Activated CD4-positive, alpha-beta T cell treated with anti-CD3 and anti-CD28 coated beads for 24 hours (primary cell): Measurements from ENCODE around the gene EXOSC2.
A peak's percentile ranks its signal among the peaks of the same experiment; 100 is the strongest.

Source experiments
- DNase-seq, 2 donors: peaks; one replicate each; pipeline ENCODE4 v3.0.0-alpha.2; 2020; ENCODE audit warnings: low read depth in 2 of 2

EXOSC2 gene

DNA sequence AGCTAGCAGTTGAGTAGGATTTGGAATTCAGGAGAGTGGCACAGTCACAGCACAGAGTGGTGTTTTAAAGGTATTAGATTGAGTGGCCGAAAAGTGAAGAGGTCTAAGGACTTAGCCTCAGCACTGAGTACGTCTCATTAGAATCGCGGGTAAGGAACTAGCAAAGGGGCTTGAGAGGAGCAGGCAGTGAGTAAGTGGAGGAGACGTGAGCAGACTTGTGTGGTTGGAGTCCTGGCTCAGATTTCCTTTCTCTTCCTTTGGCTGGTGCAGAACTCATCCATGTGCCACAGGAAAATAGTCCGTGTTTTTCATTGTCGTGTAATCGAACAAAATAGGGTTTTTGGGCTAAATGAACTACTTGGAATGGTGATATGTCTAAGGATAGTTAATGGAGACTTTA is 3.4 kb downstream of the EXOSC2 start:
- DNase-seq = no peak

- no peak for DNase-seq
Measured at GRCh38 chr9:130698514-130698913, 4.9 kb downstream of the EXOSC2 start.

- no peak for DNase-seq
Measured at GRCh38 chr9:130699047-130699446, 5.5 kb downstream of the EXOSC2 start.

DNA sequence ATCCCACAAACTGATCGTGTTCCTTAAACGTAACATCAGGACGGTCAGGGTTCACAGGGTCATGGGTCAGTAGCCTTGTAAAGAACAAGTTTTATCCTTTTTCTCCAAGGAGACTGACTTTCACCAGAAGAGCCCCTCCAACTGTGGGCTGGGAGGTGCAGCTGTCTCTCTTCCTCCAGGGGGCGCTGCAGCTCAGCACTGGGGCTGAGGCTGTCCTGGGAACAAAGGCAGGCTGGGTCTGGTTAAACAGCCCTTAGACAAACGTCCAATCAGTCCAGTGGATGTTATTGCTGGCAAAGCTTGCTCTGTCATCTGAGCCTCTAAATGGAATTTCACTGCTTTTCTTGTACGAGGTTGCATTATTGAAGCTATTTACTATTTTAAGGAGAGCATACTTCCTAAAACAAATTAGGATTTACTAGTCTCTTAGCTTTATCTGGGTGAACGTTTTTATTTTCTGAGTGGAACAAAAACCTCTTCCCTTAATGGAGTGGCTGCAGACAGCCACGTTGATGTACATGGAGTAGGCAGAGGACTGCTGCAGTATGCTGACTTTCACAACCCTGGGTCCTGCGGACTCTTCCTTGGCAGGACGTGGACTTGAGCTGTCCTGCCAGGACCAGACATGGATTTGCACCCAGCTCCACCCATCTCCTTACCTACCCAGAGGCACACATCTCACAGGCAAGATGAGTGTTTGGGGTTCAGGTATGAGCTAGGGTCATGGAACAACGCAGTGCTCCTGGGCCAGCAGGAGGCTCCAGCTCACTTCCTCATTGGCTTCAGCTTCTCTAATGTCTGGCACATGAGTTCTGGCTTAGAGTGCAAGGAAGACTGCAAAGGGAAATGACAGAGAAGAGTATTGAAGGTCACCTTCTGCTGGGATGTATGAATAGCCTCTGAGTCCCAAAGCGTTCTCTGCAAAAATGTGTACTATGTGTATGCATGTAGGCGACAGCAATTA is 7.8 kb downstream of the EXOSC2 start:
- DNase-seq = peak; percentile 61 to 69

DNA sequence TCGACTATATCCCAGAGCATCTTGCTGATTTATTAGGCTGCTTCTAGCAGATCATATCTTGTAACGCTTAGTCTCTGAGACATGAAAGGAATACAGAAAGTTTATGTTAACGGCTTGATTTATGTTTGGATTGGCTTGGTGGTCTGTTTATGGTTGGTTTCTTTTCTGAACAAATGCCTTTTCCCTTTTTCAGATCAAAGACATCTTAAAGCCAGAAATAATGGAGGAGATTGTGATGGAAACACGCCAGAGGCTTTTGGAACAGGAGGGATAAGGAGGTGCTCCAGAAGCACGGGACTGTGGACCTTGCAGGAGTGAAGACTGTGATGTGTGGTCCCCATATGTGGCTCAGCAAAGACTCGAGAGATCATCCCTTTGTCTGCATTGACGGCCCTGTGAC is 9.9 kb downstream of the EXOSC2 start:
- DNase-seq = no peak

- DNase-seq = peak; percentile 58 to 61
Measured at GRCh38 chr9:130707225-130707976, 13.8 kb downstream of the EXOSC2 start.

DNA sequence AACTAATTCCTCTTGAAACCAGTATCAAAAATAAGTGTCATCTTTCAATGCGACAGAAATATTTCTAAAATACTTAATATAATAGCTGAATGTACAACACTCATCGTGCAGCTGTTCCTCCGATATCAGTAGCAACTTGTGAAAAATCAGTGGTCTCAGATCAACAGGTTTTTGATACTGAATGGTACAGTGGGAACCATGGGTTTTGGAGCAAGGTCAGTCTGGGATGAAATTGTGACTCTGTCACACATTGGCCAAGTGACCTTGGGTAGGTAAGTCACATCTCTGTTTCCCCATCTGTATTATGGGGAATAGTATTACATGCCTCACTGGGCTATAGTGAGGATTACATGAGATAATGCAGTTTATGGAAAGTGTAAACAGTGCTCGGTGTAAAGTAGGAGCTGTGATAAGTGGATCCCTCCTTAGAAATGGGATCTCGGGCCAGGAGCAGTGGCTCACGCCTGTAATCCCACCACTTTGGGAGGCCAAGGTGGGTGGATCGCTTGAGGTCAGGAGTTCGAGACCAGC is 17.3 kb downstream of the EXOSC2 start:
- no peak for DNase-seq

DNA sequence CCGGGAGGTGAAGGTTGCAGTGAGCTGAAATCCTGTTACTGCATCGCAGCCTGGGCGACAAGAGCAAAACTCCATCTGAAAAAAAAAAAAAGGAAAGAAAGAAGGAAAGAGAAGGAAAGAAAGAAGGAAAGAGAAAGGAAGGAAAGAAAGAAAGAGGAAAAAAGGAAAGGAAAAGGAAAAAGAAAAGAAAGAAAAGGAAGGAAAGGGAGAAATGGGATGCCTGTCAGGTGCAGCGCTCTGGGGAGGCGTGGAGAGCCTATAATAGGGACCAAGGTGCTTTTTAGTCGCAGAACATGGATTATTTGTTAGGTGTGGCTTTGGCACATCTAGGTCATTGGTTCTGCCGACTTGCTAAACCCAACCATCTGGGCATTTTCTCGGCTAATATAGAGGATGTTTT is 17.9 kb downstream of the EXOSC2 start:
- DNase-seq = no peak

DNA sequence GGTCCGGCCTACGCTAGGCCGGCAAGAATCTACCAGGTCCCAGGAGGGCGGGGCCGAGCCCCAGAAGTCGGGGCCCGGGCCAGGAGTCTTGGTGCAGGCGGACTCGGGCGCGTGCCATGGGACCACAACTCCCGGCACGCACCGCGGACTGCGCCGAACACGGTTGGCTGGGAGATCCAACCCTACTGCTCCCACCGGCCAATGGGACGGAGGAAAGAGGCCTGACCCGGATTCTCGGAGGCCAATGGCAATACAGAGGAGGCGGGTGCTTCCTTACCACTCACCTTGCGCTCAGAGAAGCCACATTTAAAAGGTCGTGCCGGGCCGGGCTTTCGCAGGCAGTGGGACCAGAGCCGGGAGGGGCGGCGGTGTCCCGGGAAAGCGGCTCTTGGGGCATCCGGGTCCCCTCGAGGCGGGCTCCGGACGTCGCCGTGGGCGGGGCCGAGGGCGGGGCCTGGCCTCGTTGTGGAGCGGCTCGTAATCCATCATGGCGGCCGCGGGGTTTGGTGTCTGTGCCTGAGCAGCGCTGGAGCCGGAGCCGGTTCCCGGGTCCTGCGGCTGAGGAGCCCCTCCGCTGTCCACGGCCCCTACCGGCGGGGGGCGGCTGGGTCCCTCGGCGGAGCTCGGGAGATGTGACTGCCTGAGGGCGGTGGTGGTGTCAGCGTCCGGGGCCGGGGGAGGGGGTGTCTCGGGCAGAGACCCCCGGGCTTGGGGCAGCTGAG is 19.1 kb downstream of the EXOSC2 start:
- peak; percentile 88 to 93 for DNase-seq

- no peak for DNase-seq
Measured at GRCh38 chr9:130713286-130713960, 19.8 kb downstream of the EXOSC2 start.

DNA sequence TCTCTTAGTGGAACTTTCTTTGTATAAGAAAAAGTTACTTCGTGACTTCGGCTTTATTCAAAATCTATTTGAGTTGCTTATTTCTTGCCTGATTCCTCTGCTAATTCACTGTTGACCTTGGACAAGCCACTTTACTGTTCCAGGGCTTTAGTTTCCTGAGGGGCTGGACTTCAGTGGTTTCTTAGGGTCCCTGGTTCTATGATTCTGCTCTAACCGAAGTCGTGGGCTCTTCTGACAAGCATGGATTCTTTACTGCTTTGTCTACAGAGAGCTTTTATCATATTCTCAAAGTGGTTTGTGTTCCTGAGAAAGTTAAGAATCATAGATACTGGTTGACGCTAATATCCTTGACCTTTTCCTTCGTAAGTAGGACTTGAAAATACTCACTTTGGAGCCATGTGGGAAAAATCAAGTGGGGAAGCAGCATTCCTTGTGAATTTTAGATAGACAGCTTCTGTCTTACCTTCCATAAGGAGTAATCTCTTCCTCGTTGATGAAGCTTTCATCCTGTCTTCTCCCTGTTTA is 21.1 kb downstream of the EXOSC2 start:
- no peak for DNase-seq

GRCh38 chr9:130715270-130715669 is 21.7 kb downstream of the EXOSC2 start:
- DNase-seq = no peak

GRCh38 chr9:130718562-130718961 is 25.0 kb downstream of the EXOSC2 start:
- DNase-seq = no peak

DNA sequence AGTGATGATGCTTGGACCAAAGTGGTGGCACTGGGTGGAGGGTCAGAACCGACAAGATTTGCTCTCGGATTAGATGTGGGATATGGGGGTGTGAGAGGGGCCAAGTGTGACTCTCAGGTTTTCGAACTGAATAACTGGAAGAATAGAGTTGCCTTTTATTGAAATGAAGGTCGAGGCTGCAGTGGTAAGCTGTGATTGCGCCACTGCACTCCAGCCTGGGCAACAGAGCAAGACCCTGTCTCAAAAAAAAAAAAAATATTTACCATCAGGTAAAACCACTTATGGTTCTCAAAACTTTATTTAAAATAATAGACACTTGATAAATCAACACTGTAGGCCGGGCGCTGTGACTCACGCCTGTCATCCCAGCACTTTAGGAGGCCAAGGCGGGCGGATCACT is 27.2 kb downstream of the EXOSC2 start:
- DNase-seq = no peak

GRCh38 chr9:130728721-130729120 is 35.1 kb downstream of the EXOSC2 start:
- no peak for DNase-seq

GRCh38 chr9:130729145-130729544 is 35.6 kb downstream of the EXOSC2 start:
- DNase-seq = no peak

DNA sequence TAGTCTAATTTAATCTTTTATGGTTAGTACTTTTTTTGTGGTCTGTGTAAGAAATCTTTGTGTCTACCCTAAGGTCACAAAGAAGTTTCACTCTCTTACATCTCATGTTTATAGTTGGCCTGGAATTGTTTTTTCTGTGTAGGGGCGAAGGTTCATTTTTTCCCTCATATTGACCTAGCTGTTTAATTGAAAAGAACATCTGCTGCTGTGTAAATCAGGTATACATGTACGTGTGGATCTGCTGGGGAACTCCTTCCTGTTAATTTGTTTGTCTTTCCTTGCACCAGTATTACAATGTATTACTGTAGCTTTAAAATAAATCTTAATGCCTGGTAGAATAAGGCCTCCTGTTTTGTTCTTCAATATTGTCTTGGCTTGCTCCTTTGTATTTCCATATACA is 37.8 kb downstream of the EXOSC2 start:
- no peak for DNase-seq

DNA sequence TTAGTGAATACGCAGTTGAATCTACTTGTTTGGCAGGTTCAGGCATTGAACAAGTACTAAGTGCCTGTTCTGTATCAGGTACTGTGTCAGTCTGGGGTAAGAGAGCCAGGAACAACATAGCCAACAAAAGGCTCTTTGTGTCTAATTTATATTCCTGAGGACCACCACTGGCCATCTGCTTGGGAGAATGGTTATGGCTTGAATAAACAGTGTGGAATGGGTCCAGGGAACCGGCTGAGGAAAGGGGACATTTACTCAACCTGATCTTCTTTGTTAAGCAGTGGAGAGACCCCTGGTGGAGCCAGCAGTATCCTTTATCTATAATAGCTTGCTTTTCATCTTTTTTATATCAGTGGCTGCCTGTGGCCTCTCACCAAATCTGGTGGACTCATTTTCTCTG is 38.6 kb downstream of the EXOSC2 start:
- no peak for DNase-seq

GRCh38 chr9:130732793-130733221 is 39.2 kb downstream of the EXOSC2 start:
- no peak for DNase-seq

GRCh38 chr9:130735566-130735965 is 42.0 kb downstream of the EXOSC2 start:
- no peak for DNase-seq

DNA sequence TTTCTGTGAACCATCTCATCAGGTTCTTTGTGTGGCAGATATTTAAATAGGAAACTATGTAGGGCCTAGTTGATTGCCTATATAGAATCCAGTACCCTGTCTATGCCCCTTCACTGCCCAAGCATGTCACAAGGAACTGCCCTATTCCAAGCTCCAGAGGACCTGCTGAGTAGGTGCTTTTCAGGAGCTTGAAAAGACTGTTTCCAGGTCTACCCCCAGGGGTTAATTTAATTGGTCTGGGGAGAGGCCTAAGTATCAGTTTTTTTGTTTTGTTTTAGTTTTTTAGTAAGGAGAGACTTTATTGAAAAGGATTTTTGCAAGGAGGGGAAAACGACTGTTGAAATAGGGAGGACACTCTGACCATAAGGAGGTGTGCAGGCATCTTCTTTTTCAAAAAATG is 43.3 kb downstream of the EXOSC2 start:
- DNase-seq = no peak
